LNCAP (cell line): ENCODE results near the gene TNIK.
A peak's percentile ranks its signal among the peaks of the same experiment; 100 is the strongest.

Experiments used
- CTCF ChIP-seq: fragments of 450-650 bp; IDR thresholded peaks from 2 replicates; pipeline ENCODE4 v1.5.1; 2017; ENCODE audit warnings: mild to moderate bottlenecking

Gene TNIK

GRCh38 chr3:171165499-171165921 lies 294.7 kb downstream of the TNIK start:
- TF ChIP-seq CTCF: no peak

- TF ChIP-seq CTCF: no peak
These were observed 296.1 kb downstream of the TNIK start for GRCh38 chr3:171164067-171164465.

GRCh38 chr3:171163101-171164066 lies 296.8 kb downstream of the TNIK start:
- peak; percentile 79 for TF ChIP-seq CTCF

- no peak for TF ChIP-seq CTCF
These were observed 299.9 kb downstream of the TNIK start for GRCh38 chr3:171160325-171160724.

- no peak for TF ChIP-seq CTCF
These were observed 300.4 kb downstream of the TNIK start for GRCh38 chr3:171159822-171160157.

- TF ChIP-seq CTCF: no peak
These were observed 301.0 kb downstream of the TNIK start for GRCh38 chr3:171159024-171159821.

- no peak for TF ChIP-seq CTCF
These were observed 302.2 kb downstream of the TNIK start for GRCh38 chr3:171157980-171158379.
